ENCODE results near the gene TOLLIP.

The TOLLIP gene

DNA sequence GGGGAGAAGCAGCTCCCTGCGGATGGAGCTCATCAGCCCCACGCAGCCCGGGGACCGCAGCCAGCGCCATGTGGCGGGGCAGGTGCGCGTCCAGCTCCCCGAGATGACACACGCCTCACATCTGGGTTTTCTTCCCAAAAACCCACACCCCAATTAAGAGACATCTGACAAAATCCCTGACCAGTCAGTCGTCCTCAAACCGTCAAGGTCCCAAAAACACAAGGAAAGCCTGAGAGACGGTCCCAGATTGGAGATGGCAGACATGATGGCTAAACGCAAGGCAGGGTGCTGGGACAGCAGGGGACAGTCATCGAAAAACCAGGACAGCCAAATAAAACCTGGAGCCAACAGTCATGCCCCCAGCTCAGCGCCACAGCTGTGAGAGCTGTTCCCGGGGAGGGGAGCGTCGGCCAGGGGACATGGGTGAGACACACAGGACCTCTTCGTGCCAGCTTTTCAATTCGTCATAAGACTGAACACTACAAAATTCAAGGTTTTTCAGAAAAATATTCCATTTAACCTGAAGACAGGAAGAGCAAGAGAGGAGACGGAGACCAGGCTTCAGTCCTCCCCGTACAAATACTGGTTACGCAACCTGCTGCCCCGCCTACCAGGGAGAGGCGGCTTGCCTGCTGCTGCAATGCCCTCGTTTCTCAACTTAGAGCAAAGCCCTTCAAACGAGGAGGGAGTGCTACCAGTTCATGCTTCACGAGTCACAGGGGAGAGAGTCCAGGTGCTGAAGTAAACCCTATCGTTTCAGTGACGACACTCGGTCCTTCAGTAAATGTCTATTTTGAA, 10.5 kb downstream of the TOLLIP start:
- no peak for DNase-seq (ENCODE audit: low spot score)

DNA sequence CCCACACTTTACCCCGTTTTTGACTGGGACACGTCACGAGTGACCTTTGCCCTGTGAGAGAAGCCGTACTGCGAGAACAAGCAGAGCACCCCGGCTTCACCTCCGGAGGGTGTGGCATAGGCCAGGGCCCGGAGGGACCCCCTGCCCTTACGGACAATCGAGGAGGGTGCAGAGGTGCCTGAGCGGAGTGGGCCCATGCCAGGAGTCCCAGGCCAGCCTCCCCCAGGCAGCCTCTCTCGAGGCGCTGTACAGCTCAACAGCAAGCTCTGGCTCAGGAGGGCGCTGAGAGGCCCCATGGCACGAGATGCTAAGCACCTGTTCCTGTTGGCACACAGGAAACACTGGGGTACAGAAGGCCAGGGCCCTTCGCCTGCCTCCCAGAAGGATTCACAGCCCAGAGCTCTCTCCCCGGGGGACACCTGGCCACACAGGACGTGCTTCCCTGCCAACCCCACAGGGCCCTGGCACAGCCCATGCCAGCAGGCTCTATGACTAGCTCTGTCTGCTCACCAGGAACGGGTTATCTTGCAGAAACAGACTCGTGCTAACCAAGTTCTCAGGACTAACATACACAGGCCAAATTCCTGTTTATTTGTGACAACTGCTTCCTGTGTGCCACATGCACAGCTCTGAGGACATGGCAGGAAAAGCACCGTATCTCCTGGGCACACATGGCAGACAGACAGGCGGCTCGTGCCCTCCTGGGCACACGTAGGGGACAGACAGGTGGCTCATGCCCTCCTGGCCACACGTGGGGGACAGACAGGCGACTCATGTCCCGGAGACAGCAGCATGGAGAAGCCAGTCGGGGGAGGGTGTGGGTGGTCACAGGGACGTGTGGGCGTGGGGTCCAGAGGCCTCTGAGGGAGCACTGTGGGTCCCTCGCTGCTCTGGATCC, 11.6 kb downstream of the TOLLIP start:
- peak; percentile 6 for DNase-seq (ENCODE audit: low spot score)

DNA sequence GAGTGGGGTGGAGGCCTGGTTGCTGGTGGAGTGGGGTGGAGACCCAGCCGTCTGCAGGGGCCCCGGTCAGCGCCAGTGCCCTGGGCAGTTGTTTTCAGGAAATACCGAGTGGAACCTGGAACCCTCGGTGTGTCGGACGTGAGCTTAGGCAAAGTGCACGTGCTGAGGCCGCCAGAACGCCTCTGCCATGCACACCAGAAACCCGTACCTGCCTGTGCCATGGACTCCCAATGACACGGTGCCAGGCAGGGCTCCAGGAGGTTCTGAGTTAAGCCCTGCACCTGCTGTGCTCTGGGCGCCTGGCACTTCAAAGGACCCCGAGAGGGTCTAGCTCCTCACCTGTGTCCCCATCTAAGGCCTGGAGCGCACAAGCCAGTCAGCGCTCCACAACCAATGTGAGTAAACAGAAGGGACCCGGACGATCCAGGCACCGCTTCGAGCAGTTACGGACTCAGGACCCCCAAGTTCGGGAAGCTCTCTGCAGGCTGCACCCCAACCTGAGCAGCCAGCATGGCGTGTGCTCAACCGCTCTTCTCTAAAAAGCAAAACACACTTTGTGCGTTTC, 12.3 kb downstream of the TOLLIP start:
- no peak for DNase-seq (ENCODE audit: low spot score)

DNA sequence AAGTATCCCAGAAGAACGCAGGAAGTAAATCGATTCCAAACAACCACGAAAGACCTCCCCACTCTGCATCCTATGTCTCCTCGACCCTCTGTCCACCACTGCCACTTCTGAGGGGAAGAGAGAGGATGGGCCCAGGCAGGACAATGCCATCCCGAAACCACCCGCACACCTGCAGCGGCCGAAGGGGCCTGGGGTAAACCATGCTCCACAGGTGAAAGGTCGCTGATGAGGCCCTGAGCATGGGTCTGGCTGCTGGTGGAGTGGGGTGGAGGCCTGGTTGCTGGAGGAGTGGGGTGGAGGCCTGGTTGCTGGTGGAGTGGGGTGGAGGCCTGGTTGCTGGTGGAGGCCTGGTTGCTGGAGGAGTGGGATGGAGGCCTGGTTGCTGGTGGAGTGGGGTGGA, 13.1 kb downstream of the TOLLIP start:
- no peak for DNase-seq (ENCODE audit: low spot score)

DNA sequence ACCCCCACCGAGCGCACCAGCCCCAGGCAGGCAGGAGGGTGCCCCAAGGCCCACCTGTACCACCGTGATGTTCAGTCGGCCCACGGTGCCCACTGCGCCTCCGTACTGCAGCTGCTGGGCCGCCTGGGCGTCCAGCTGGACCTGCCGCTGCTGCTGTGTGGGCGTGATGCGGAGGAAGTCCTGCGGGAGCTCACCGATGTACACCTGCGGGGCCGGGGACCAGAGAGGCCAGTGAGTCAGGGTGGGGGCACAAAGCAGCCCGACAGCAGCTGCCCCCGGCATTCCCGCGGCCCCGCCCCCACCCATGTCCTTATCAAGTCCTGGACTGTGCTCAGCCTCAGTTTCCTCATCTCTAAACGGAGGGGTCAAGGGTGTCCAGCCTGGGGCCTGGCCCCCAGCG, 13.8 kb downstream of the TOLLIP start:
- no peak for DNase-seq (ENCODE audit: low spot score)

DNA sequence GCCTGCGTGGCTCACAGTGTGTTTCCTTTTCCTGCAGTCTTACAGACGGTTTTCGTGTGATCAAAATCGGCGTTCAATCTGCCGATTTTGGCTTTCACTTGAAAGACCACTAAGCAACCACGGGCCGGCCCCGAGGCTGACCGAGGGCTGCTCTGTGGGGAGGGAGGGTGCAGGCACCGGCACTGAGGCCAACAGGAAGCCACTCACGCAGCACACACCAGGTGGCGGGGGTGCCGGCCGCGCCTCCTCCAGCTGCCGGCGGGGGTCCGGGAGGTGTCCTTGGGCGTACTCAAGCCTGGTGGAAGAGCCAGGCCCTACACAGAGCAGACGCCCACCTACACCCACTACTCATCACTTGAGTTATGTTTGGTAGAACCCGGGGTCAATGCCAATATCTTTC, 14.3 kb downstream of the TOLLIP start:
- DNase-seq (ENCODE audit: low spot score): no peak

DNA sequence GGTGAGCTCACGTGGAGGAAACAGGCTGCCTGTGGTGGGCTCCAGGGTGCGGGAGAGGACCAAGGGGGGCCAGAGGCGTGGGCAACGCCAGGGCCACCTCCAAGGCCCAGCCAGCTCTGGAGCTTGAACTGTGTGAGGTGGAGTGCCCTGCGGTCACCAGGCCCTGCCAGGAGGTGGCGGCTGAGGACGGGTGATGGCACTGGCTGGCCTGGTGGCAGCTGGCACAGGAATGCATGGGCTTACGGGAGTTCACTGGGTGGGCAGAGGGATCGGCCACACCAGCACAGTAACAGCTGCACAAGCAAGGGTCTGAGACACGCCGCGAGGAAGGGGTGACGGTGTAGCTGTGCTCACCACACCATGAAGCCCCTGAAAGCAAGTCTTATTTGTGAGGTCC, 15.8 kb downstream of the TOLLIP start:
- peak; percentile 19 for DNase-seq (ENCODE audit: low spot score)

DNA sequence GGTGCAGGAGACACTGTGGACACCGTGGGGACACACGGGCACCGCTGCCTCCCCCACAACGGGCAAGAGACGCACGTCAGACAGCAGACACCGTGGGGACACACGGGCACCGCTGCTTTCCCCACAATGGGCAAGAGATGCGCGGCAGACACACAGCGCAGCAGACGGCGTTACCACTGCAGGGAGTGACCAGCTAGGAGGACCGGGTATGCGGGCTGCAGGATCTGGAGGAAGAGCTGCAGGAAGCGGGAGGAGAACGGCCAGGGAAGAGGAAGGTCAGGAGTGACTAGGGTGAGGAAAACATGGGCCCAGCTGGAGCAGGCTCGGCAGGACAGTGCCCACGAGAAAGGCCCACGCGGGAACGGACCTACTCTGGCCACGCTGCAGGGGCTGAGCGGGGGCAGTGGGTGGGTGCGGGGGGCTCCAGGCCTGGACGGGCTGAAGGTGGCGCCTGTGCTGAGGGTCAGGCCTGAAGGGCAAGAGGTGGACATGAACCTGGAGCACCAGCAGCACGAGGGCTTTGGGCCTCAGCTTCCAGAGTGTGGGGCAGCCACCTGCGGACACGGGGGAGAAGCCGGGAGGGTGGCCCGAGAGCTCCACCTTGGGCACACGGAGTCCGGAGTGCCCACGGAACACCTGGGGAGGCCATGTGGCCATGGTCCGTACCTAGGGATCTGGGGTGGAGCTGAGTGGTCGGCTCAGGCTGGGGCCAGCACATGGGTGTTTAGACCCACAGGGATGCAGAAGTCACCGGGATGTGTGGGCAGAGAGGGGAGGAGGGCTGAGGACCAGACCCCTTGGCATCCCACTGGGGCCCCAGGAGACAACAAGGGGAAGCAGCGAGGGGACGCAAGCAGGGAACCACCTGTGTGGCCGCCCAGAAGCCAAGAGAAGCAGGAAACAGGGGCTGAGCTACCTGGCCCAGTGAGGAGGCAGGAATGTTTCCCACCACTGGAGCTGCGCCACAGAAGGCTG, 16.5 kb downstream of the TOLLIP start:
- DNase-seq (ENCODE audit: low spot score): peak; percentile 10

DNA sequence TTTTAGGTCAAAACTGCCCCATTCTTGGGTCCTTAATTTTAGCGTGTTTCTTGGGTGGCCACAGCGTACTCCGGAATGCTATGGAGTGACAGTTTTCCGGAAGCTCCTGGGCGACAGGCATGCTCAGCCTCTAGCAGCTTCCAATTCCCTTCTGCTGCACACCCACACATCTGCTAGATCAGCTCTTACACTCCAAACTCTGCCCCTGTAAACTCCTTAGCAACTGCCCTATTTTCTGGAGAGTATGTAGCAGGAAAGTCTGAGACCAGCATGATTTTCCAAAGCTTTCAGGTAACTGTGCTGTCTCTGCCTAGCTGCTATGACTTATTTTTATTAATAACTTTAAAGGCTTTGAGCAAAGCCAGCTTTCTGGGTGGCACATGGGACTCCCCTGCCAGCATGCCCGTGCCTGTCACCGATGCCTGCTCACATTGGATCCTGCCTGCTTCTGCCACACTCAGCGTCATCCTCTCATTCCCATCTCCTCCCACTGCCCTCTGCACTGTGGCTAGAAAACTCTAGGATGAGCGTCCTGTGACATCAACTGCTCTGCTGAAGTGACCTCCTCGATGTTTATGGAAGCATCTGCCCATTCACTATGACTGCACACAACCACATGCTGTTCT, 17.3 kb downstream of the TOLLIP start:
- DNase-seq (ENCODE audit: low spot score): no peak

DNA sequence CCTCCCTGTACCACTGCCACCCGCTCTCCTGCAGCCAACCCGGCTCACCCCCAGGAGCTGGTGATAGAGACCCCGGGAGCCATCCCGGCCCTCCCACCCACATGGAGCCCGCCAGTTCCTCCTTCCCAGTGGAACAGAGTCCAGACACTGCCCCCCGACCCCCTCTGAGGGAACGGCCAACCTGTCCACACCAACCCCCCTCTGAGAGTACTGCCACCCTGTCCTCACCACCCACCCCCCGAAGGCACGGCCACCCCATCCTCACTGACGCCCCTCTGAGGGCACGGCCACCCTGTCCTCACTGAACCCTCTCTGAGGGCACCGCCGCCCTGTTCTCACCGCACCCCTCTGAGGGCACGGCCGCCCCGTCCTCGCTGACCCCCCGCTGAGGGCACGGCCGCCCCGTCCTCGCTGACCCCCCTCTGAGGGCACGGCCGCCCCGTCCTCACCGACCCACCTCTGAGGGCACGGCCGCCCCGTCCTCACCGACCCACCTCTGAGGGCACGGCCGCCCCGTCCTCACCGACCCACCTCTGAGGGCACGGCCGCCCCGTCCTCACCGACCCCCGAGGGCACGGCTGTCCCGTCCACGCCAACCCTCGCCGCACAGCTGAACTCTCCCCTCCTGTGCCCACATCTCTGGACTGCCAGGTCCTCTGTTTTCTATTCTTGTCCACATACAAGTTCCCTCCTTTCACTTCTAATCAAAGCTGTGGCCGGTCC, 18.0 kb downstream of the TOLLIP start:
- no peak for DNase-seq (ENCODE audit: low spot score)

DNA sequence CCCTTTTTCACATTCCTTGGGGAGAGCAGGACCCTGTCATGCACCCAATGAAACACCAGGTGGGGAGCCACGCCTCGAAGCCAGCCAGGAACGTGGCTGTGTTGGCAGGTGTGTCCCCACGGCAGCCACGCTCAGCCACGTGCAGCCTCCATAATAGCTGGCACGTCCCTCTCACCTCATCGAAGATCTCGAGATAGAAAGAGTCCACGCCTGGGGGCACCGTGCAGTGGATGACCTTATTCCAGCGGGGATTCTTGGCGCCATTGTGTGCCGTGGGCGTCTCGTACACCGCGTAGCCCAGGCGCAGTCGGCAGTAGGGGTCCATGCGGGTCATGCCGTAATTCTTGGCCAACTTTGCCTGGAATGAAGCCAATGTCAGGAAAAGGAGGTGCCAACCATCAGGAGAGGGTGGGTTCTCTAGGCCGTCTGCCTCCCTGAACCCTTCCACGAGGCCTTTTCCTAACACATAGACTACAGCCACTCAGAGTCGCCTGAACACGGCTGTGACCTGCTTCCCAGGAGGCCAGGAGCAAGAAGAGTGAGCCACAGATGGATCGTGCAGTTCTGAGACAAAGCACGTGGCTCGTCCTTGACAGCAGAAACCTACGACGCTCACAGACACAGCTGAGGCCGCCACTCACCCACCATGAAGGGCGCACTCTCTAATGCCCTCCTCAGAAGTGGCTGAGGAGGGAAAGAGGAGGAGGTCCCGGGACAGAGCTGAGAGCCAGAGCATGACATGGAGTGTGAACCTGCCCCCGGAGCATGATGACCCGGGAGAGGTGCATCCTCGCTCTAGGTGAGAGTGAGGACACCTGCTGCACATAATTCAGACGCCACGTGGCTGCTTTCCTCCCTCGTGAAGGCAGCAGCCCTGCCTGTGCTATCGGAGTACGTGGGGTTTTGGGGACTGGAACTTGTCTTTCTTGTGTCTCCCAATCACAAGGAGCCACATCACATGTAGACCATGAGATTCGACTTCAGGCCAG, 19.1 kb downstream of the TOLLIP start:
- no peak for DNase-seq (ENCODE audit: low spot score)

DNA sequence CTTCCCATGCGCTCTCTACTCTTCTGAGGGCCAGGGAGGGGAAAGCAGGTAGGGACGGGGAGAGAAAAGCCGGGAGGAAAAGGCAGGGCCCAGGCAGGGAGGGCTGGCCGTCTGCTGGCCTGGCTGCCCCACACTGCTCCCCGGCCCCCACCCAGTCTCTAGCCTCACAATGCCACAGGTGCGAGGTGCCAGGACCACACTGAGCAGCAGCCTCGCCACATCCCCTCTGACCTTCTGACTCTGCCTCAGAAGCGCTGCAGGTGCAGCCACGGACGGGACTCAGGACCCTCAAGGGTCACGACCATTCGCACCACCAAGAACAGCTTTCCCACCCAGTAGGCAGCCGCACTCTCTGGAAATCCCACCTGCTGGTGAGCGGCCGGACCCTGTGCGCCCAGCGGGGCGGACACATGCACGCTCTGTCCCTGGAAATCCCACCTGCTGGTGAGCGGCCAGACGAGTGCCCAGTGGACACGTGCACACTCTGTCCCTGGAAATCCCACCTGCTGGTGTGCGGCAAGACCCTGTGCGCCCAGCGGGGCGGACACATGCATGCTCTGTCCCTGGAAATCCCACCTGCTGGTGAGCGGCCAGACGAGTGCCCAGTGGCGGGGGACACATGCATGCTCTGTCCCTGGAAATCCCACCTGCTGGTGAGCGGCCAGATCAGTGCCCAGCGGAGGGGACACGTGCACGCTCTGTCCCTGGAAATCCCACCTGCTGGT, 20.1 kb downstream of the TOLLIP start:
- DNase-seq (ENCODE audit: low spot score): no peak

DNA sequence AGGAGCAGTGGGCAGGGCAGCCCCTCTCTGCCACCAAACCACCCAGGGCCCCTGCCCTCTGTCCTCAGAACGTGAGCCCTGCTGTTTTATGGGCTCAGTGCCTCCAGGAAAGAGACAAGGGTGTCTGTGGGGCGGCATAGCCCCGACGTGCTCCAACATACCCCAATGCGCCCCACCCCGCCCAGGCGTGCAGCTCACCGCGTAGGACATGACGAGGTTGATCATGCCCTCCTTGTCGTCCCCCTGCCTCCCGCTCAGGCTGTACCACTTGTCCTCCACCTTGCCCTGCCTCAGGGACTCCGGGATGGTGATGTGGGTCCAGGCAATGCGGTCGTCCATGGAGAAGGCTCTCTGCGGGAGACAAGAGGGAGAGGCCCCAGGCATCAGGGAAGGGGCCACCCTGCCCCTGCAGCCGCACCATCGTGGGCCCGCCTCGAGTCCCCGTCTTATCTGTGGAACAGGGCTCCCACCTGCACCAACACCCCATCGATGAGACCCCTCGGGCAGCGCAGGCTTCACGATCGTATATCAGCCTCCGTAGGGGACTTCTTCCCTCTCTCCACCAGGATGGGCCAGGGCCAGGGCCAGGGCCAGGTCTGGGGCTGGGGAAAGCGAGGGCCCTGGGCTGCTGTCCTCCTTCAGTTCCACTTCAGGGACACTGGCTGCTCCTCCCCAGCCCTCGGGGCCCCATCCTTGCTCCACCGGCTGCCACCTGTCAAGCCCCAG, 20.8 kb downstream of the TOLLIP start:
- no peak for DNase-seq (ENCODE audit: low spot score)

DNA sequence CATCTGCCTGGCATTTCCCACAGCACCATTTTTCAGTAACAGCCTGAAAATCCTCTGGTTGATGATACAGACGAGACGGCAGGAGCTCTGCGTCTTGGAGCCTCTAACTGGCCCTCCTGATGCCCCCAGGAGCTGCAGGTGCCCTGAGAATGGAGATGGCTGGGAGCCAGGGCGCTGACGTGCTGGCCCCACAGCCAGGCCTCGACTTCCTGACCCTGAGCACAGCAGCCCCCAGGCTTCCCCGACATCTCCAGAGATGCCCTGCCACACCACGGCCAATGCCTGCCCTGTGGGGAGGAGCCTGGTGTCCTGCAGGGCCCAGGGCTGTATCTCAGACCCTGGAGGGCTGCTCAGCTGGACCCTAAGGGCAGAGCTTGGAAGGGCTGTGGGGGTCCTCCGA, 21.5 kb downstream of the TOLLIP start:
- DNase-seq (ENCODE audit: low spot score): no peak

DNA sequence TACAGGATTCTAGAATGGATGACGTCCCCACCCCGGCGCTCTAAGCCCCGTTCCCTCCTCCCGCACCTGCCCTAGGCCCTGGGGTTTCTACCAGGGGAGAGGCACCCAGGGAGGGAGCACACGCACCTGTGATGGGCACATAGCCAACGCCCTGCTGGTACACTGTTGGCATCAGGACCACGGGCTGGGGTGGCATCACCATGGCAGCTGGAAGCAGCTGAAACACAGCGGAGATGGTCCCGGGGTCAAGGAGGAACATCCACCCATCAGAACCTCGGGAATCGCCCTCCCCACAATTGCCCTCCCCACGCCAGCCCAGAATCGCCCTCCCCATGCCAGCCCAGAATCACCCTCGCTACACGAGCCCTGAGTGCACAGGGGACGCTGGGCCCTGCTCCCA, 23.6 kb downstream of the TOLLIP start:
- DNase-seq (ENCODE audit: low spot score): no peak

DNA sequence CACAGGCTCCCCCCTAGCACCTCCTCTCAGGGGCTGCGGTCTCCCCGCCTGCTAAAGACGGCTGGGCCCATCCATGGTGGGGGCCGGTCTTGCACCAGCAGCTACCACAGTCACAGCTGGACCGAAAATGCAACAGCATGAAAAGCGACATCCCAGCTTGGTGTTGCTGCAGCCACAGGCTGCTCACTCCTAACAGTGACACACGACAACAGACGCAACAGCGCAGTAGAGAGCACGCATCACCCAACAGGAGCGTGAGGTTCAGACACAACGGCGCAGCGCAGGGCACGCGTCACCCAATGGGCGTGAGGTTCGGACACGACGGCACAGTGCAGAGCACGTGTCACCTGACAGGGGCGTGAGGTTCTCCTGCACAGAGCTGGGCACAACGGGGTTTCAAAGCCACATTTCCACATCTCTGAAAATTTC, 24.1 kb downstream of the TOLLIP start:
- no peak for DNase-seq (ENCODE audit: low spot score)

DNA sequence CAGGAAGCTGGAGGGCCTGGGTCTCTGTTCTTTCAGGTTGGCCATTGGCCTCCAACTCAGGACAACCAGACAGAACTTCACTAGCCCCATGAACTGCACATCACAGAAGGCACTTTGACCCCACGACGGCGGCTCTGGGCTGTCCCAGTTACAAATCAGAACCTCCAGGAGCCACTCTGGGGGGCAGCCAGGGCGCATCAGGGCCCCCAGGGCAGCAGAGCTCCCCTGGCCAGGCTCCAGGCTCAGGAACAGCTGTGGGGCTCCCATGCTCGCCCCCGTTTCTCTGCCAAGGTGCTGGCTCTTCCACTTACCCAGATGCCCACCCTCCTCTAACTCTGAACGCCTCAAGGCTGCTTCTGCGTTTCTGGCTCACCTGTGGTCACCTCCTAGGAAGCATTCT, 25.5 kb downstream of the TOLLIP start:
- no peak for DNase-seq (ENCODE audit: low spot score)

DNA sequence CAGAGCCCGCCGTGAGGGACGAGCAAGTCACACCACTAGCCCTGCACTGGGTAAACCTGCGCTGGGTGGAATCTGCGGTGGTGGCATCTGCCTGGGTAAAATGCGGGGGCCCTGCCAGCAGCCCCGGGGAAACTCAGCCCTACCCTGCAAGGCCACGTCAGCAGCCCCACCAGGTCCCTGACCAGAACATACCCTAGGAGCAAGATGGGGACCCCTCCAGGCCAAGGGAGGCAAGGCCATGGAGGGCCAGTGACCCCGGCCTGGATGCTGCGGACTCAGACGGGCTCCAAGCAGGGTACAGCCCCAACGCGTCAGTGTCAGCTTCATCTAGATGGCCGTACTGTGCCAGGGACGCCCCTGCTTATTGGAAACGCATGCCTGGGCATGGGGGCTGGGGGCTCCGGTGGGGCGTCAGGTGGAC, 26.3 kb downstream of the TOLLIP start:
- DNase-seq (ENCODE audit: low spot score): no peak

All from kidney capillary endothelial cell (primary cell).